Upper lobe of left lung (tissue), 6 donors: ENCODE results near the gene FBLN2. TPM values are rescaled to one million over a fixed set of nuclear protein-coding genes. Genes with fewer than 3 reads are reported as not detected.

Experiments
- ATAC-seq, 2 donors: fragments of 200-7000 bp; cut with Tn5 transposase; one replicate each; pipeline ENCODE4 v1.9.1; 2022; ENCODE audit warnings: mild to moderate bottlenecking in 2 of 2, moderate library complexity in 2 of 2; ENCODE audit not compliant: low FRiP score in 2 of 2
- DNase-seq, 2 donors: peaks; one replicate each; pipeline ENCODE4 v3.0.0-alpha.2; 2019 to 2020
- H3K27ac ChIP-seq, 4 donors: fragments of 200-600 bp; sonication (generic); one replicate each; pipeline ENCODE4 v1.5.1; 2016 to 2019
- H3K27me3 ChIP-seq, 4 donors: fragments of 200-600 bp; sonication (generic); one replicate each; pipeline ENCODE4 v1.5.1; 2017 to 2019
- H3K36me3 ChIP-seq, 4 donors: fragments of 200-600 bp; sonication (generic); one replicate each; pipeline ENCODE4 v1.5.1; 2016 to 2019
- H3K4me1 ChIP-seq, 4 donors: fragments of 200-600 bp; sonication (generic); one replicate each; pipeline ENCODE4 v1.5.1; 2018 to 2019
- H3K4me3 ChIP-seq, 4 donors: fragments of 200-600 bp; sonication (generic); one replicate each; pipeline ENCODE4 v1.5.1; 2017 to 2019; ENCODE audit warnings: mild to moderate bottlenecking in 2 of 4, moderate library complexity in 1 of 4
- H3K9me3 ChIP-seq, 4 donors: fragments of 200-600 bp; sonication (generic); one replicate each; pipeline ENCODE4 v1.5.1; 2018 to 2019
- CTCF ChIP-seq, 6 experiments: fragments of 450-650 bp in 4 of 6; fragments of 200-600 bp in 2 of 6; sonication (generic) in 2 of 6; IDR thresholded peaks; one replicate each; pipeline ENCODE4 v1.5.1; 2016 to 2019; ENCODE audit warnings: antibody characterized with exemption in 6 of 6
- EP300 ChIP-seq, 4 donors: sonication (generic); formaldehyde crosslinking; IDR thresholded peaks; one replicate each; pipeline ENCODE4 v1.5.1; 2017; ENCODE audit warnings: antibody characterized with exemption in 4 of 4, control low read depth in 2 of 4
- POLR2A ChIP-seq, 4 donors: fragments of 450-650 bp; IDR thresholded peaks; one replicate each; pipeline ENCODE4 v1.5.1; 2016 to 2017; ENCODE audit warnings: antibody characterized with exemption in 4 of 4, mild to moderate bottlenecking in 2 of 4
- POLR2AphosphoS5 ChIP-seq, 2 donors: sonication (generic); formaldehyde crosslinking; IDR thresholded peaks; one replicate each; pipeline ENCODE4 v1.5.1; 2017; ENCODE audit warnings: antibody characterized with exemption in 2 of 2
- WGBS, 2 donors: methylation state at CpG; one replicate each; pipeline ENCODE4 v1.1.5; 2017 to 2018; 5-methylcytosine and 5-hydroxymethylcytosine counted together
- total RNA-seq, 6 donors: library from RNA; depleted of rRNA in 4 of 6; stranded (reverse); fragments of >200 nt in 4 of 6; gene quantifications; one replicate each; pipeline versions ENCODE4 v1.1.0 to v1.2.1, GENCODE V29; 2016 to 2021
- donor health status: DM: no; HTN: no; CAD: no; lungs with moderate emphysema.
- donor health status: DM: no; HTN: yes; CAD: no; lungs with severe emphysema.

Gene FBLN2
- total RNA-seq, 6 donors from 2014 or later = 2.1 to 85.7 (median 19.5) TPM

- no peaks in the 10 kb centered on the region for H3K4me1 ChIP-seq
- H3K4me3 ChIP-seq = no peak overlapping the region
- H3K27ac ChIP-seq = no peak overlapping the region
- no peaks in the 10 kb centered on the region for H3K27me3 ChIP-seq
- no peaks in the 10 kb centered on the region for H3K36me3 ChIP-seq
- no peak for DNase-seq
- WGBS, 2 donors = 75 to 82% methylated on average over 9 to 17 of the region's 17 CpGs
- ATAC-seq = peak in 1 of 2 donors; percentile 15
- TF ChIP-seq CTCF (IDR thresholded peaks at IDR 0.05) (no peak), EP300 (IDR thresholded peaks at IDR 0.05) (no peak), POLR2A (IDR thresholded peaks at IDR 0.05) (no peak)
- no peaks in the 10 kb centered on the region for H3K9me3 ChIP-seq
Measured at GRCh38 chr3:13638927-13639326, 90.0 kb downstream of the FBLN2 start.

DNA sequence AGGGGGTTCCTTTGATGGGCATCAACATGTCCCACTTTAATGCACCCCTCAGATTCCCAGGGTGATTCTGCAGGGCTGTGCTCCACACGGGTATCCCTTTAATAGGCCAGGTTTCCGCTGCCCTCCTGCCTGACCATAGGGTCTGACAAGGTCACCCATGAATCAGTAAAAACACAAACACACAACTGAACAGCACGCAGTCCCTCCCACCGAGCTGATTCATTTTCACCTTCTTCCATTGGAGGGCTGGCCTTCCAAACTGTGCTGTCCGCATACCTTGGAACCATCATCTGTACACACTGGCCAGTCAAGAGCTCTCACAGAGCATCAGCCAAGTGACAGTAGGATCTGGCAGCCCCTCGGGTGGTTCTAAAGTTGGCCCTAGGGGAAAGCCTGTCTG, 93.7 kb downstream of the FBLN2 start:
- 76 to 82% methylated on average over 6 of the region's 6 CpGs for WGBS, 2 donors
- no peak for ATAC-seq

DNA sequence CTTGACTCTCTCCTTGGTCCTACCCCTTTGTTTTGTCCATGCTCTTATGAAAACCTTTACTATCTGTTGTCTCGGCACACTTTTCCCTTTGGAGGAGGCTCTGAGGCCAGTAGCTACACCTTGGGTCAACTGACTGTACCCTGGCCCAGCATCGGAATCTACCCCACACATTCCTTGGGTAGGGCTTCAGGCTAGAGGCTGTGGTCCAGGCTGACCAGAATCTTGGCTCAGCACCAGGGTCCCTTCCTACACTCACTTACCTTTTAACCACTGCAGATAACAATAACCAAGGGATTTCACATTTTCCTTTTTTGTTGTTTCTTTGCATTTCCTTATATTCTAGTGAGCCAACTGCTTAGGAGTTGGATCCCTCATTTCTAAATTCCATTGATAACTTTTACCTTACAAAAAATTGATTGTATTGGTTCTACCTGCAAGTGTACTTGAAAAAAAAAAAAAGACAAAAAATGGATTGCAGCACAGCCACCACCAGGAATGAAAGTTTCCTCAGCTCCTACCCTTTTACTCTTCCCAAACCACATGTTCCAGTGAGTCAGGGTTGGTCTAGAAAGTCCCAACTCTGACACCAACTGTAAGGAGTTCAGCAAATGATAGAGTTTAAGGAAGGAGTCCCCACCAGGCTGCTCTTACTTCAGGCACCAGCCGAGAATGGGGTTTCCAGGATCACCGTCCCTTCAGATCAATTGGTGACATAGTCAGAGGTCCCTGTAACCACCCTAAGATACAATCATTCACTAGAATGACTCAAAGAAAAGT, 95.6 kb downstream of the FBLN2 start:
- no peaks in the 10 kb centered on the region for H3K36me3 ChIP-seq
- H3K9me3 ChIP-seq = no peaks in the 10 kb centered on the region
- ATAC-seq (no peak), DNase-seq (no peak)
- H3K27ac ChIP-seq = no peak overlapping the region
- 77 to 90% methylated on average over 4 of the region's 4 CpGs for WGBS, 2 donors
- TF ChIP-seq POLR2A (IDR thresholded peaks at IDR 0.05) (no peak), EP300 (IDR thresholded peaks at IDR 0.05) (no peak), POLR2AphosphoS5 (IDR thresholded peaks at IDR 0.05) (no peak), CTCF (IDR thresholded peaks at IDR 0.05) (no peak)
- peaks cover 7 to 14% (median 9%) of the 10 kb centered on the region in 4 donors for H3K4me1 ChIP-seq
- peaks cover 0 to 5% (median 2%) of the 10 kb centered on the region in 4 donors for H3K27me3 ChIP-seq
- no peak overlapping the region for H3K4me3 ChIP-seq

More for the DNA sequence above, 93.7 kb downstream of the FBLN2 start:
- Histone ChIP-seq H3K4me3 (no peak overlapping the region), H3K9me3 (no peaks in the 10 kb centered on the region), H3K36me3 (no peaks in the 10 kb centered on the region), H3K27me3 (peaks cover 0 to under 1% (median 0%) of the 10 kb centered on the region in 4 donors), H3K4me1 (peaks cover 0 to 5% (median 1%) of the 10 kb centered on the region in 4 donors), H3K27ac (no peak overlapping the region)
- TF ChIP-seq CTCF (IDR thresholded peaks at IDR 0.05) (no peak), POLR2AphosphoS5 (IDR thresholded peaks at IDR 0.05) (no peak), EP300 (IDR thresholded peaks at IDR 0.05) (no peak), POLR2A (IDR thresholded peaks at IDR 0.05) (no peak)
- no peak for DNase-seq

- H3K4me3 ChIP-seq = no peak overlapping the region
- H3K4me1 ChIP-seq = peaks cover 14 to 23% (median 16%) of the 10 kb centered on the region in 4 donors
- ATAC-seq (no peak), DNase-seq (no peak)
- WGBS, 2 donors = 83 to 85% methylated on average over 8 to 9 of the region's 9 CpGs
- peaks cover 0 to 5% (median 2%) of the 10 kb centered on the region in 4 donors for H3K27me3 ChIP-seq
- no peak overlapping the region for H3K27ac ChIP-seq
- H3K36me3 ChIP-seq = no peaks in the 10 kb centered on the region
- no peaks in the 10 kb centered on the region for H3K9me3 ChIP-seq
- no peak for TF ChIP-seq EP300 (IDR thresholded peaks at IDR 0.05)
- TF ChIP-seq CTCF (IDR thresholded peaks at IDR 0.05) = no peak
- no peak for TF ChIP-seq POLR2AphosphoS5 (IDR thresholded peaks at IDR 0.05)
- TF ChIP-seq POLR2A (IDR thresholded peaks at IDR 0.05) = no peak
Measured at GRCh38 chr3:13645801-13646637, 97.1 kb downstream of the FBLN2 start.
